RWPE1 (cell line): ENCODE measurements around the gene MAPK8.

Experiments
- CTCF ChIA-PET: fragments of 350-600 bp; sonication (Branson Sonifier 250); formaldehyde crosslinking; extraction: SDS; loops from one replicate; lab custom pipeline; 2021; lab: Yijun Ruan, JAX
- POLR2A ChIA-PET: fragments of 400-600 bp; formaldehyde crosslinking; extraction: SDS; loops from one replicate; lab custom pipeline; 2020; ENCODE audit warnings: antibody characterized with exemption; ENCODE audit not compliant: low non-redundant PET; lab: Yijun Ruan, JAX
- DNase-seq: peaks from one replicate; pipeline ENCODE4 v3.0.0; 2012; ENCODE audit warnings: low spot score
- H3K27ac ChIP-seq: fragments of 450-650 bp; 2 replicates; pipeline ENCODE4 v1.5.1; 2017
- CTCF ChIP-seq: fragments of 450-650 bp; conservative IDR thresholded peaks from 2 replicates; pipeline ENCODE4 v1.5.1; 2017; ENCODE audit warnings: low read depth, mild to moderate bottlenecking

Gene MAPK8

GRCh38 chr10:48390558-48390871 lies 84.0 kb downstream of the MAPK8 start:
- DNase-seq: no peak
- TF ChIP-seq CTCF: no peak
- ChIA-PET POLR2A (no interaction called here), CTCF (interaction anchor here (0.6 to 1.1 kb wide), 2 partner anchors 46 to 1094 kb away, joined by 3 to 4 read pairs; no protein-coding TSS in a partner anchor)
- H3K27ac ChIP-seq: no peak overlapping the region

- ChIA-PET CTCF (interaction anchor here (0.5 to 1.1 kb wide), 4 partner anchors 12 to 1093 kb away, joined by 3 to 6 read pairs (median 4); no protein-coding TSS in a partner anchor), POLR2A (no interaction called here)
- peak; percentile 11 for DNase-seq
- TF ChIP-seq CTCF: no peak
- H3K27ac ChIP-seq: no peak overlapping the region
Observed at GRCh38 chr10:48390933-48391845, 84.7 kb downstream of the MAPK8 start.

- DNase-seq: no peak
- ChIA-PET POLR2A (no interaction called here), CTCF (interaction anchor here (0.7 kb wide), 1 partner anchor 11 kb away, joined by 4 read pairs; no protein-coding TSS in a partner anchor)
- no peak overlapping the region for H3K27ac ChIP-seq
- no peak for TF ChIP-seq CTCF
Observed at GRCh38 chr10:48391994-48392393, 85.5 kb downstream of the MAPK8 start.

- DNase-seq: no peak
- ChIA-PET POLR2A (no interaction called here), CTCF (no interaction called here)
- TF ChIP-seq CTCF: no peak
- no peak overlapping the region for H3K27ac ChIP-seq
Observed at GRCh38 chr10:48398261-48398660, 91.8 kb downstream of the MAPK8 start.

GRCh38 chr10:48399056-48399541 lies 92.6 kb downstream of the MAPK8 start:
- H3K27ac ChIP-seq: no peak overlapping the region
- DNase-seq: no peak
- TF ChIP-seq CTCF: no peak
- ChIA-PET CTCF (interaction anchor here (0.6 kb wide), 1 partner anchor 1051 kb away, joined by 3 read pairs; no protein-coding TSS in a partner anchor), POLR2A (no interaction called here)

- no peak for DNase-seq
- no peak overlapping the region for H3K27ac ChIP-seq
- no peak for TF ChIP-seq CTCF
- CTCF ChIA-PET: interaction anchor here (0.6 kb wide), 1 partner anchor 1050 kb away, joined by 3 read pairs; no protein-coding TSS in a partner anchor
- POLR2A ChIA-PET: no interaction called here
Observed at GRCh38 chr10:48399551-48399950, 93.1 kb downstream of the MAPK8 start.
